ENCODE measurements around the gene FKBP1C. TPM values are rescaled to one million over a fixed set of nuclear protein-coding genes. Genes with fewer than 3 reads are reported as not detected.
"Not testable (repeated sequence)": the region's sequence is repeated elsewhere in the genome, so short reads cannot be mapped to it uniquely, and the experiment has no call there.

Gene FKBP1C
- polyA plus RNA-seq, 3 donors: 0.15 to 0.44 (median 0.27) TPM

DNA sequence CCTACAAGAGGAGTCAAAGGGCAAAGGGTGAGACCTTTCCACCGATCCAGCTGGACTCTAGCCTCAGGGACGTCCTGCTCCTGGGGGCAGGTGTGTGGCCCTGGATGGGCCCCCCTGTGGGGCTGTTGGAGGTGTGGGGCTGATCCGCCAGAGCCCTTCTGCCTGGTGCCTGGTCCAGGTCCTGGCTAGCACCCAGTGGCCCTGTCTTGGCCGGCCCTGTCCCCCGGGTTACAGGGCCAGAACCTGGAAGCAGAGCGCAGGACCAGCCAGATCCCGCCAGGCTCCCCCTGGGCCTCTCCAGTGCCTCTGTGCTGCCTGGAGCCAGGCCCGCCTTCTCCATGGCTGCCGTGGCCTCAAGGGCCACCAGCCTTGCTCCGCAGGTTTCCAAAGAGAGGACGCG, 19.2 kb downstream of the FKBP1C start:
- H3K36me3 ChIP-seq (replicated peaks in 1 of 2; ENCODE audit: control insufficient read depth in 1 of 2, insufficient read depth in 2 of 2, low read length in 2 of 2); H3K79me2 ChIP-seq (ENCODE audit: insufficient read depth, low read length); H3K4me1 ChIP-seq (ENCODE audit: control insufficient read depth in 1 of 2, insufficient read depth in 2 of 2, low read length in 2 of 2); H3K36me3 Mint-ChIP-seq; H2AFZ ChIP-seq (ENCODE audit: insufficient read depth, low read depth, low read length, poor library complexity, severe bottlenecking); H3K27me3 Mint-ChIP-seq (ENCODE audit: low read depth in 3 of 3); DNase-seq; H3K4me3 Mint-ChIP-seq; H3K27ac ChIP-seq (ENCODE audit: low read depth in 1 of 2, low read length in 2 of 2); H4K20me1 ChIP-seq (ENCODE audit: insufficient read depth, low read length); intact Hi-C loops (cut with micrococcal nuclease); H3K4me3 ChIP-seq (replicated peaks in 1 of 3; ENCODE audit: low read depth in 2 of 3, low read length in 3 of 3); H3K4me1 Mint-ChIP-seq; H3K4me2 ChIP-seq (replicated peaks; ENCODE audit: extremely low read depth, low read length, poor library complexity, severe bottlenecking); H3K27me3 ChIP-seq (ENCODE audit: control insufficient read depth in 2 of 2, insufficient read depth in 2 of 2, low read length in 2 of 2); H3K27ac Mint-ChIP-seq; H3K9ac ChIP-seq (ENCODE audit: insufficient read depth, low read length, poor library complexity, severe bottlenecking): not testable (repeated sequence)
- peaks cover 7 to 27% of the 10 kb centered on the region in 2 donors for H3K9me3 ChIP-seq (replicated peaks in 1 of 2; ENCODE audit: control insufficient read depth in 1 of 2, insufficient read depth in 1 of 2, low read length in 2 of 2)
- 33% methylated on average over 3 of the region's 12 CpGs for WGBS (ENCODE audit: insufficient coverage)
- peaks cover 13 to 30% (median 25%) of the 10 kb centered on the region in 7 donors for H3K9me3 Mint-ChIP-seq

GRCh38 chr6:63236398-63236817, 25.1 kb downstream of the FKBP1C start:
- Mint-ChIP-seq H3K36me3 (no peaks in the 10 kb centered on the region), H3K4me3 (no peak overlapping the region), H3K4me1 (no peaks in the 10 kb centered on the region), H3K9me3 (peaks cover 2 to 13% (median 10%) of the 10 kb centered on the region in 7 donors), H3K27ac (peak overlapping the region in 1 of 7 donors; percentile 66), H3K27me3 (ENCODE audit: low read depth in 3 of 3) (no peaks in the 10 kb centered on the region)
- no peak overlapping the region for H3K27ac ChIP-seq (ENCODE audit: low read depth in 1 of 2, low read length in 2 of 2)
- H4K20me1 ChIP-seq (ENCODE audit: insufficient read depth, low read length): no peaks in the 10 kb centered on the region
- TF ChIP-seq, protein P1, sequence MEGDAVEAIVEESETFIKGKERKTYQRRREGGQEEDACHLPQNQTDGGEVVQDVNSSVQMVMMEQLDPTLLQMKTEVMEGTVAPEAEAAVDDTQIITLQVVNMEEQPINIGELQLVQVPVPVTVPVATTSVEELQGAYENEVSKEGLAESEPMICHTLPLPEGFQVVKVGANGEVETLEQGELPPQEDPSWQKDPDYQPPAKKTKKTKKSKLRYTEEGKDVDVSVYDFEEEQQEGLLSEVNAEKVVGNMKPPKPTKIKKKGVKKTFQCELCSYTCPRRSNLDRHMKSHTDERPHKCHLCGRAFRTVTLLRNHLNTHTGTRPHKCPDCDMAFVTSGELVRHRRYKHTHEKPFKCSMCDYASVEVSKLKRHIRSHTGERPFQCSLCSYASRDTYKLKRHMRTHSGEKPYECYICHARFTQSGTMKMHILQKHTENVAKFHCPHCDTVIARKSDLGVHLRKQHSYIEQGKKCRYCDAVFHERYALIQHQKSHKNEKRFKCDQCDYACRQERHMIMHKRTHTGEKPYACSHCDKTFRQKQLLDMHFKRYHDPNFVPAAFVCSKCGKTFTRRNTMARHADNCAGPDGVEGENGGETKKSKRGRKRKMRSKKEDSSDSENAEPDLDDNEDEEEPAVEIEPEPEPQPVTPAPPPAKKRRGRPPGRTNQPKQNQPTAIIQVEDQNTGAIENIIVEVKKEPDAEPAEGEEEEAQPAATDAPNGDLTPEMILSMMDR (IDR thresholded peaks at IDR 0.05): no peak
- H3K9me3 ChIP-seq (replicated peaks in 1 of 2; ENCODE audit: control insufficient read depth in 1 of 2, insufficient read depth in 1 of 2, low read length in 2 of 2): peaks cover 0 to 5% of the 10 kb centered on the region in 2 donors
- H3K9ac ChIP-seq (ENCODE audit: insufficient read depth, low read length, poor library complexity, severe bottlenecking): no peak overlapping the region
- no peaks in the 10 kb centered on the region for H3K27me3 ChIP-seq (ENCODE audit: control insufficient read depth in 2 of 2, insufficient read depth in 2 of 2, low read length in 2 of 2)
- intact Hi-C loops (cut with micrococcal nuclease): no loop called here
- no peaks in the 10 kb centered on the region for H3K36me3 ChIP-seq (replicated peaks in 1 of 2; ENCODE audit: control insufficient read depth in 1 of 2, insufficient read depth in 2 of 2, low read length in 2 of 2)
- no peak overlapping the region for H2AFZ ChIP-seq (ENCODE audit: insufficient read depth, low read depth, low read length, poor library complexity, severe bottlenecking)
- no peak overlapping the region for H3K4me3 ChIP-seq (replicated peaks in 1 of 3; ENCODE audit: low read depth in 2 of 3, low read length in 3 of 3)
- 100% methylated on average over 1 of the region's 3 CpGs for WGBS (ENCODE audit: insufficient coverage)
- no peaks in the 10 kb centered on the region for H3K4me1 ChIP-seq (ENCODE audit: control insufficient read depth in 1 of 2, insufficient read depth in 2 of 2, low read length in 2 of 2)
- H3K79me2 ChIP-seq (ENCODE audit: insufficient read depth, low read length): no peaks in the 10 kb centered on the region
- H3K4me2 ChIP-seq (replicated peaks; ENCODE audit: extremely low read depth, low read length, poor library complexity, severe bottlenecking): no peak overlapping the region
- DNase-seq: no peak

Data from CD14-positive monocyte (primary cell).